ENCODE results near the gene ABCD1. TPM values are rescaled to one million over a fixed set of nuclear protein-coding genes. Genes with fewer than 3 reads are reported as not detected.
"Not testable (repeated sequence)": the region's sequence is repeated elsewhere in the genome, so short reads cannot be mapped to it uniquely, and the experiment has no call there.

Gene ABCD1
- total RNA-seq, 1 donor from 2014 or later = 19.5 TPM

DNA sequence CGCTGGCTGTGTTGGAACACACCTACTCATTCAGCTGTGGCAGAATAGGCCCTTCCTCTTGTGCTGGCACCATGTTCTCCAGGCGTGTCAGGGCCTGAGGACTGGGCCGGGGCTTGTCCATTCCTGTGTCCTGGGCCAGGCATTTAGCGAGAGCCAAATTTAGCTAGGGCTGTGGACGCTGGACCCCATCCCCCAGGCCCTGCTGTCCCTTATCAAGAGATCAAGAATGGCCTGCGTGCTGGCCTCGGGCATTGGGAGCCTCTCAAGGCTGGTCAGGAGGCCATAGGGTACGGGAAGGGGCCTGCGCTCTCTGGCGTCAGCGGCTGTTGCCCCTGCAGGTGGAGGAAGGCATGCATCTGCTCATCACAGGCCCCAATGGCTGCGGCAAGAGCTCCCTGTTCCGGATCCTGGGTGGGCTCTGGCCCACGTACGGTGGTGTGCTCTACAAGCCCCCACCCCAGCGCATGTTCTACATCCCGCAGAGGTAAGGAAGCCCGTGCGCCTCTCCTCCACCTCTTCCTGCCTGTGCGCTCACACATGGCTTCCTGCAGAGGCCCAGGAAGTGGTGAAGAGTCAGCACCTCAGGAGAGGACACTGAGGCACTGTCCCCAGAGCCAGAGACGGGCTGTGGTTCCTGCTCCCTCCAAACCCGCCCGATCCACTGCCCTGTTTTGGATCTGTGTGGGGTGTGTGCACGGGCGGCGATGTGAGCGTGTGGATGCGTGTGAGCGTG, 15.3 kb downstream of the ABCD1 start:
- H3K9me3 Mint-ChIP-seq (ENCODE audit: unreplicated experiment) = no peaks in the 10 kb centered on the region
- H3K27me3 Mint-ChIP-seq (ENCODE audit: unreplicated experiment) = peaks cover 2% of the 10 kb centered on the region
- H3K4me1 Mint-ChIP-seq (ENCODE audit: unreplicated experiment) = peaks cover 5% of the 10 kb centered on the region
- DNase-seq (ENCODE audit: low spot score) = no peak
- H3K4me3 Mint-ChIP-seq (ENCODE audit: unreplicated experiment) = no peak overlapping the region
- no peak overlapping the region for H3K27ac Mint-ChIP-seq (ENCODE audit: unreplicated experiment)
- H3K36me3 Mint-ChIP-seq (ENCODE audit: low read depth, unreplicated experiment) = peaks cover 9% of the 10 kb centered on the region
- no peak for TF ChIP-seq CTCF (IDR thresholded peaks at IDR 0.05; ENCODE audit: unreplicated experiment)

- no peak for DNase-seq (ENCODE audit: low spot score)
These were observed 16.1 kb downstream of the ABCD1 start for GRCh38 chrX:153740631-153741222.

GRCh38 chrX:153741446-153741845, 16.8 kb downstream of the ABCD1 start:
- no peak for TF ChIP-seq CTCF (IDR thresholded peaks at IDR 0.05; ENCODE audit: unreplicated experiment)
- Mint-ChIP-seq H3K4me3 (ENCODE audit: unreplicated experiment) (no peak overlapping the region), H3K36me3 (ENCODE audit: low read depth, unreplicated experiment) (peaks cover 3% of the 10 kb centered on the region), H3K27me3 (ENCODE audit: unreplicated experiment) (no peaks in the 10 kb centered on the region), H3K27ac (ENCODE audit: unreplicated experiment) (no peak overlapping the region), H3K9me3 (ENCODE audit: unreplicated experiment) (no peaks in the 10 kb centered on the region), H3K4me1 (ENCODE audit: unreplicated experiment) (no peaks in the 10 kb centered on the region)
- DNase-seq (ENCODE audit: low spot score) = no peak

More at GRCh38 chrX:153740631-153741222, 16.1 kb downstream of the ABCD1 start:
- H3K36me3 Mint-ChIP-seq (ENCODE audit: low read depth, unreplicated experiment) = peaks cover 4% of the 10 kb centered on the region
- H3K27me3 Mint-ChIP-seq (ENCODE audit: unreplicated experiment) = no peaks in the 10 kb centered on the region
- H3K27ac Mint-ChIP-seq (ENCODE audit: unreplicated experiment) = no peak overlapping the region
- H3K4me1 Mint-ChIP-seq (ENCODE audit: unreplicated experiment) = peaks cover under 1% of the 10 kb centered on the region
- no peak for TF ChIP-seq CTCF (IDR thresholded peaks at IDR 0.05; ENCODE audit: unreplicated experiment)
- H3K9me3 Mint-ChIP-seq (ENCODE audit: unreplicated experiment) = no peaks in the 10 kb centered on the region
- no peak overlapping the region for H3K4me3 Mint-ChIP-seq (ENCODE audit: unreplicated experiment)

DNA sequence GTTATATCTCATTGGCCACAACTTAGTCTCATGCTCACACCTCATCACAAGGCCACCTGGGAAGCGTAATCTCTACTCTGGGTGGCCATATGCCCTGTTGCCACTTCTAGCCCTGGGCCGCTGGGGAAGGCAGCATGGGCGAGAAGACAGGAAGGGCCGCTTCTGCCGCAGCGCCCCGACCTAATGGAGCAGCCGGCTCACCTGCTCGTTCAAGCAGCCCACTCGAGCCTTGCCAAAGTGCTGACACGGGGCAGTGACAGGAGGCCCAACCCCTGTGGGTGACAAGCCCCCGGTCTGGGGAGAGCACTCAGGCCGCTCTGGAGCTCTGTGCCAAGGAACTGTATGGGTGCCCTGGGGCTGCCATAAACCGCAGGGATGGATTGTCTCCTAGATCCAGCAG, 17.5 kb downstream of the ABCD1 start:
- H3K9me3 Mint-ChIP-seq (ENCODE audit: unreplicated experiment); H3K4me1 Mint-ChIP-seq (ENCODE audit: unreplicated experiment); H3K27ac Mint-ChIP-seq (ENCODE audit: unreplicated experiment); H3K36me3 Mint-ChIP-seq (ENCODE audit: low read depth, unreplicated experiment); H3K4me3 Mint-ChIP-seq (ENCODE audit: unreplicated experiment); H3K27me3 Mint-ChIP-seq (ENCODE audit: unreplicated experiment); DNase-seq (ENCODE audit: low spot score): not testable (repeated sequence)

DNA sequence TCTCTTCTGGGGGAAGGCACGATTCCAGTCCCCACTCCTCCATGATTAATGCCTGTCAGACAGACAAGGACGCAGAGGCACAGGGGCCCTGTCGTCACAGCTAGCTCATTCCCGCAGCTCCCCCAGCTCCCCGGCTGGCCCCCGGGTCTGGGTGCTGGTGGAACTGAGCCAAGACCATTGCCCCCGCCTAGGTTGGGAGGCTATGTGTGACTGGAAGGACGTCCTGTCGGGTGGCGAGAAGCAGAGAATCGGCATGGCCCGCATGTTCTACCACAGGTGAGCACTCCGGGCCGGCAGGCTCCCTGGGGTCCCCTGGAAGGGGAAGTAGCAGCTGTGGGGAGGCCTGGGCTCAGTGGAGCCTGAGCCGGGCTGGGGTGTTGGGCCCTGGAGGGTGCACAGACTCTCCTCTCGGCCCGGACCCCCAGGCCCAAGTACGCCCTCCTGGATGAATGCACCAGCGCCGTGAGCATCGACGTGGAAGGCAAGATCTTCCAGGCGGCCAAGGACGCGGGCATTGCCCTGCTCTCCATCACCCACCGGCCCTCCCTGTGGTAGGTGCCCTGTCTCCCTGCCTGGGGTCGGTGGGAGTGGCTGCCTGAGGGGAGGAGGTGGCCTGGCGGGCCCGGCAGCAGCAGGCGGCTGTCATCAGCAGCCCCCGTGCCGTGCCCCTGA, 18.3 kb downstream of the ABCD1 start:
- not testable (repeated sequence) for H3K36me3 Mint-ChIP-seq (ENCODE audit: low read depth, unreplicated experiment); DNase-seq (ENCODE audit: low spot score); H3K9me3 Mint-ChIP-seq (ENCODE audit: unreplicated experiment); H3K27me3 Mint-ChIP-seq (ENCODE audit: unreplicated experiment); H3K4me3 Mint-ChIP-seq (ENCODE audit: unreplicated experiment); H3K27ac Mint-ChIP-seq (ENCODE audit: unreplicated experiment); H3K4me1 Mint-ChIP-seq (ENCODE audit: unreplicated experiment)

DNA sequence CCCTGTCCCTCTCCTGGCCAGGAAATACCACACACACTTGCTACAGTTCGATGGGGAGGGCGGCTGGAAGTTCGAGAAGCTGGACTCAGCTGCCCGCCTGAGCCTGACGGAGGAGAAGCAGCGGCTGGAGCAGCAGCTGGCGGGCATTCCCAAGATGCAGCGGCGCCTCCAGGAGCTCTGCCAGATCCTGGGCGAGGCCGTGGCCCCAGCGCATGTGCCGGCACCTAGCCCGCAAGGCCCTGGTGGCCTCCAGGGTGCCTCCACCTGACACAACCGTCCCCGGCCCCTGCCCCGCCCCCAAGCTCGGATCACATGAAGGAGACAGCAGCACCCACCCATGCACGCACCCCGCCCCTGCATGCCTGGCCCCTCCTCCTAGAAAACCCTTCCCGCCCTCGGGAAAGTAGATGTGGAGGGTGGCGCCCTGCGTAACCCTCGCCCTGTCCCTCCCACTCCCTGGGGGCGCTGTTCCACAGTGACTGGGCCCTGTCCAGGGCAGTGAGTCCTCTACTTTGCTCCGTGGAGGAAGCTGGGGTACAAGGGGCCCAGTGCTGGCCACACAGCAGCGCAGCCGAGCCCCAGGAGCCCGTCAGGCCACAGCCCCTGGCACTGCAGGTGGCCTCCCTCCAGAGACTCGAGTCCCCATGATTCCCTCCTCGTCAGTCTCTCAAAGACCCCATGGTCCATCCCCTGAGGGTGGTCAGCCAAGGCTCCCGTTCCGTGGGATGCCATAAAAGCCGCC, 19.0 kb downstream of the ABCD1 start:
- not testable (repeated sequence) for H3K27me3 Mint-ChIP-seq (ENCODE audit: unreplicated experiment); H3K9me3 Mint-ChIP-seq (ENCODE audit: unreplicated experiment); H3K4me1 Mint-ChIP-seq (ENCODE audit: unreplicated experiment); H3K36me3 Mint-ChIP-seq (ENCODE audit: low read depth, unreplicated experiment); H3K27ac Mint-ChIP-seq (ENCODE audit: unreplicated experiment); DNase-seq (ENCODE audit: low spot score); H3K4me3 Mint-ChIP-seq (ENCODE audit: unreplicated experiment)
